H1 (cell line): ENCODE results near the gene SLC28A1. TPM values are rescaled to one million over a fixed set of nuclear protein-coding genes. Genes with fewer than 3 reads are reported as not detected.

Source experiments
- CTCF ChIA-PET: fragments of 300-600 bp; sonication (Branson Sonifier 250); formaldehyde crosslinking; loops from one replicate; lab custom pipeline; 2021; ENCODE audit not compliant: partially characterized antibody; lab: Charles Lee
- POLR2A ChIA-PET: fragments of 300-600 bp; sonication (Branson Sonifier 250); formaldehyde crosslinking; loops from one replicate; lab custom pipeline; 2021; ENCODE audit warnings: inconsistent platforms; ENCODE audit not compliant: partially characterized antibody; lab: Charles Lee
- DNase-seq, 2 experiments: peaks; one replicate each; pipeline versions ENCODE4 v3.0.0 to v3.0.0-alpha.2; 2010 to 2022; ENCODE audit warnings: low spot score in 2 of 2, low read depth in 1 of 2, mixed read lengths in 1 of 2
- FAIRE-seq: peaks from 2 replicates; lab custom pipeline; 2011; peaks lifted over from hg19 to GRCh38; lab: Jason Lieb, UNC
- H2AFZ ChIP-seq: 2 replicates; pipeline ENCODE4 v1.8.1; 2012; ENCODE audit warnings: low read length, inconsistent platforms
- H2AK5ac ChIP-seq: 2 replicates; pipeline ENCODE4 v1.6.1; 2013; ENCODE audit warnings: low read depth, low read length
- H2BK120ac ChIP-seq: replicated peaks from 2 replicates; pipeline ENCODE3; 2013; ENCODE audit warnings: low read depth, low read length, inconsistent platforms
- H2BK12ac ChIP-seq: 2 replicates; pipeline ENCODE4 v1.6.1; 2013; ENCODE audit warnings: low read depth, low read length
- H2BK15ac ChIP-seq: 2 replicates; pipeline ENCODE4 v1.6.1; 2013; ENCODE audit warnings: low read length
- H2BK20ac ChIP-seq: 2 replicates; pipeline ENCODE4 v1.6.1; 2013; ENCODE audit warnings: low read length
- H2BK5ac ChIP-seq: 2 replicates; pipeline ENCODE4 v1.6.1; 2013; ENCODE audit warnings: low read depth, low read length
- H3K14ac ChIP-seq: 2 replicates; pipeline ENCODE4 v1.6.1; 2013; ENCODE audit warnings: inconsistent platforms; ENCODE audit not compliant: insufficient read length
- H3K18ac ChIP-seq: 2 replicates; pipeline ENCODE4 v1.6.1; 2013; ENCODE audit warnings: low read length; ENCODE audit errors: extremely low read depth
- H3K23ac ChIP-seq: 2 replicates; pipeline ENCODE4 v1.6.1; 2013; ENCODE audit warnings: inconsistent platforms; ENCODE audit not compliant: insufficient read length
- H3K23me2 ChIP-seq: 2 replicates; pipeline ENCODE4 v1.6.1; 2013; ENCODE audit warnings: low read depth, low read length
- H3K27ac ChIP-seq: 2 replicates; pipeline ENCODE4 v1.6.1; 2011; ENCODE audit warnings: low read depth, low read length, inconsistent platforms
- H3K27me3 ChIP-seq, 4 experiments: replicated peaks in 1 of 4; 1 replicate in 1 of 4; 2 replicates in 3 of 4; pipeline versions ENCODE4 v1.6.1 to v1.8.1; 2011 to 2013; ENCODE audit warnings: low read length in 3 of 4, mild to moderate bottlenecking in 3 of 4, inconsistent platforms in 2 of 4, mixed read lengths in 2 of 4, moderate library complexity in 1 of 4; ENCODE audit not compliant: control insufficient read depth in 3 of 4, insufficient read depth in 3 of 4; ENCODE audit errors: extremely low read depth in 1 of 4
- H3K36me3 ChIP-seq, 4 experiments: 2 replicates each; pipeline versions ENCODE4 v1.6.1 to v1.8.1; 2011 to 2013; ENCODE audit warnings: mild to moderate bottlenecking in 4 of 4, low read length in 3 of 4, moderate library complexity in 2 of 4, control low read depth in 1 of 4, inconsistent platforms in 1 of 4; ENCODE audit not compliant: insufficient read depth in 4 of 4, control insufficient read depth in 2 of 4
- H3K4ac ChIP-seq: replicated peaks from 2 replicates; pipeline ENCODE3; 2013; ENCODE audit warnings: low read length, low read depth, mixed read lengths, inconsistent platforms; ENCODE audit not compliant: insufficient read length
- H3K4me1 ChIP-seq, 4 experiments: replicated peaks in 1 of 4; 1 replicate in 1 of 4; 2 replicates in 3 of 4; pipeline versions ENCODE4 v1.6.1 to v1.8.1; 2011 to 2013; ENCODE audit warnings: low read length in 3 of 4, inconsistent platforms in 2 of 4, mixed read lengths in 1 of 4; ENCODE audit not compliant: insufficient read depth in 4 of 4, control insufficient read depth in 3 of 4
- H3K4me2 ChIP-seq, 2 experiments: 2 replicates each; pipeline versions ENCODE4 v1.6.1 to v1.8.1; 2011 to 2013; ENCODE audit warnings: low read depth in 2 of 2, low read length in 2 of 2, control low read depth in 1 of 2, inconsistent platforms in 1 of 2, mild to moderate bottlenecking in 1 of 2; ENCODE audit not compliant: insufficient read depth in 1 of 2
- H3K4me3 ChIP-seq, 4 experiments: fragments of 200-600, 300-600 bp in 1 of 4; sonication (generic), shearing (Covaris generic), sonication (Bioruptor Twin) in 1 of 4; 2 replicates each; pipeline versions ENCODE4 v1.5.1 to v1.8.1; 2011 to 2016; ENCODE audit warnings: low read length in 4 of 4, low read depth in 3 of 4, control low read depth in 2 of 4, inconsistent platforms in 2 of 4, mild to moderate bottlenecking in 2 of 4, mixed read lengths in 1 of 4, moderate library complexity in 1 of 4; ENCODE audit not compliant: insufficient read depth in 2 of 4; ENCODE audit errors: extremely low read depth in 1 of 4
- H3K56ac ChIP-seq: replicated peaks from 2 replicates; pipeline ENCODE3; 2013; ENCODE audit warnings: low read depth, mild to moderate bottlenecking, mixed read lengths, low read length, inconsistent platforms; ENCODE audit not compliant: insufficient read length
- H3K79me1 ChIP-seq: 2 replicates; pipeline ENCODE4 v1.6.1; 2013; ENCODE audit warnings: low read depth, low read length, control low read depth
- H3K79me2 ChIP-seq, 2 experiments: 2 replicates each; pipeline versions ENCODE4 v1.6.1 to v1.8.1; 2012 to 2013; ENCODE audit warnings: low read length in 2 of 2, mild to moderate bottlenecking in 2 of 2, inconsistent platforms in 1 of 2; ENCODE audit not compliant: insufficient read depth in 2 of 2, control insufficient read depth in 1 of 2
- H3K9ac ChIP-seq, 4 experiments: replicated peaks in 1 of 4; 1 replicate in 1 of 4; 2 replicates in 3 of 4; pipeline versions ENCODE4 v1.6.1 to v1.8.1; 2011 to 2013; ENCODE audit warnings: low read depth in 3 of 4, low read length in 3 of 4, control low read depth in 2 of 4, mild to moderate bottlenecking in 2 of 4, moderate library complexity in 2 of 4, inconsistent platforms in 1 of 4; ENCODE audit errors: extremely low read depth in 1 of 4
- H3K9me3 ChIP-seq, 2 experiments: 2 replicates each; pipeline versions ENCODE4 v1.6.1 to v1.8.1; 2012 to 2013; ENCODE audit warnings: mild to moderate bottlenecking in 2 of 2, moderate library complexity in 2 of 2, control low read depth in 1 of 2, inconsistent platforms in 1 of 2, low read depth in 1 of 2, low read length in 1 of 2, mixed read lengths in 1 of 2; ENCODE audit not compliant: insufficient read depth in 2 of 2
- H4K20me1 ChIP-seq, 2 experiments: replicated peaks in 1 of 2; 2 replicates each; pipeline versions ENCODE3 to v1.8.1; 2011 to 2013; ENCODE audit warnings: inconsistent platforms in 2 of 2, low read length in 2 of 2, mild to moderate bottlenecking in 1 of 2; ENCODE audit not compliant: insufficient read depth in 2 of 2, control insufficient read depth in 1 of 2
- H4K5ac ChIP-seq: 2 replicates; pipeline ENCODE4 v1.6.1; 2013; ENCODE audit warnings: low read length, low read depth, mixed read lengths, inconsistent platforms; ENCODE audit not compliant: insufficient read length
- H4K8ac ChIP-seq: 2 replicates; pipeline ENCODE4 v1.8.0; 2013; ENCODE audit warnings: mild to moderate bottlenecking, moderate library complexity, low read length, inconsistent platforms; ENCODE audit not compliant: insufficient read depth; ENCODE audit errors: extremely low read depth
- H4K91ac ChIP-seq: replicated peaks from 2 replicates; pipeline ENCODE3; 2013; ENCODE audit warnings: low read length, mixed read lengths, inconsistent platforms; ENCODE audit not compliant: insufficient read length
- ATF2 ChIP-seq: IDR thresholded peaks from 2 replicates; pipeline ENCODE4 v1.6.1; 2012; ENCODE audit warnings: low read length, inconsistent platforms
- ATF3 ChIP-seq: IDR thresholded peaks from 2 replicates; pipeline ENCODE4 v1.6.1; 2011; ENCODE audit warnings: low read depth, mild to moderate bottlenecking, low read length; ENCODE audit not compliant: insufficient read depth
- EP300 ChIP-seq, 2 experiments: IDR thresholded peaks; 1 replicate in 1 of 2; 2 replicates in 1 of 2; pipeline ENCODE4 v1.6.1; 2011 to 2012; ENCODE audit warnings: low read depth in 2 of 2, low read length in 2 of 2, mild to moderate bottlenecking in 2 of 2, borderline replicate concordance in 1 of 2, inconsistent platforms in 1 of 2, moderate library complexity in 1 of 2
- GABPA ChIP-seq: IDR thresholded peaks from 2 replicates; pipeline ENCODE4 v1.6.1; 2011; ENCODE audit warnings: mild to moderate bottlenecking, low read length, moderate library complexity, borderline replicate concordance; ENCODE audit not compliant: insufficient read depth
- RBBP5 ChIP-seq: IDR thresholded peaks from 2 replicates; pipeline ENCODE4 v1.7.1; 2012; ENCODE audit warnings: low read depth, mild to moderate bottlenecking, inconsistent platforms, low read length, moderate library complexity, borderline replicate concordance
- RFX5 ChIP-seq: IDR thresholded peaks from 2 replicates; pipeline ENCODE4 v1.6.1; 2011; ENCODE audit warnings: low read depth, low read length, improper control_type of control experiment, borderline replicate concordance
- SIN3A ChIP-seq, 2 experiments: IDR thresholded peaks in 1 of 2; conservative IDR thresholded peaks in 1 of 2; 2 replicates each; pipeline ENCODE4 v1.6.1; 2011 to 2012; ENCODE audit warnings: low read length in 2 of 2, improper control_type of control experiment in 1 of 2, low read depth in 1 of 2, mild to moderate bottlenecking in 1 of 2
- SP2 ChIP-seq: IDR thresholded peaks from 2 replicates; pipeline ENCODE4 v1.6.1; 2012; ENCODE audit warnings: mild to moderate bottlenecking, low read length, inconsistent platforms
- SRF ChIP-seq: IDR thresholded peaks from 2 replicates; pipeline ENCODE4 v1.6.1; 2011; ENCODE audit warnings: mild to moderate bottlenecking, low read depth, low read length, moderate library complexity
- TAF1 ChIP-seq: IDR thresholded peaks from 2 replicates; pipeline ENCODE4 v1.6.1; 2011; ENCODE audit warnings: mild to moderate bottlenecking, low read depth, low read length
- TAF7 ChIP-seq: optimal IDR thresholded peaks from 2 replicates; pipeline ENCODE3; 2011; ENCODE audit warnings: low read depth, mild to moderate bottlenecking, inconsistent platforms, low read length, moderate library complexity, borderline replicate concordance
- WGBS, 2 experiments: shearing (Covaris generic) in 1 of 2; methylation state at CpG; one replicate each; pipeline versions ENCODE4 v1.1.6 to v1.1.7; 2013 to 2015; ENCODE audit warnings: low lambda C conversion rate in 2 of 2, mixed read lengths in 2 of 2, inconsistent platforms in 1 of 2, low coverage in 1 of 2, missing lambda C conversion rate in 1 of 2; ENCODE audit not compliant: insufficient replicate concordance in 2 of 2, insufficient coverage in 1 of 2, insufficient read length in 1 of 2; ENCODE audit errors: extremely low coverage in 1 of 2, missing lambda C conversion rate in 1 of 2; 5-methylcytosine and 5-hydroxymethylcytosine counted together
- polyA plus RNA-seq, 7 experiments: library from polyadenylated mRNA; depleted of rRNA in 3 of 7; stranded (reverse) in 5 of 7; unstranded in 2 of 7; fragments of >200 nt in 5 of 7; fragments of 200-250 nt in 2 of 7; gene quantifications; 1 replicate in 5 of 7; 2 replicates in 1 of 7; 4 replicates in 1 of 7; pipeline versions ENCODE4 v1.2.1 to v1.2.3, GENCODE V29; 2011 to 2013; ENCODE audit warnings: missing spikeins in 2 of 7, mixed read lengths in 2 of 7
- total RNA-seq: library from RNA; stranded (reverse); fragmentation: NEBNext Ultra II Directional; extraction: Animal tissue kit (Norgen Biotek cat#: 25700); gene quantifications from 2 replicates; pipeline ENCODE4 v1.2.1, GENCODE V29; 2021

SLC28A1 gene
- total and polyA plus RNA-seq, 2 of the 8 experiments (the other 6 are each of a cell fraction or from before 2014, with no cell fraction given): 0.09 TPM; not detected in 1

- Histone ChIP-seq H3K23me2 (0 out of 2 replicates have a peak, but pooled peaks cover 2% of the 10 kb centered on the region), H3K56ac (no peak overlapping the region), H3K27ac (no peak overlapping the region), H3K79me1 (no peaks in the 10 kb centered on the region), H3K9ac (no peak overlapping the region), H4K5ac (no peak overlapping the region), H2BK12ac (no peak overlapping the region), H2BK15ac (no peak overlapping the region), H2BK120ac (no peak overlapping the region), H2BK20ac (no peak overlapping the region), H3K4me1 (0 out of 7 replicates have a peak, but pooled peaks cover 0 to 2% (median 0%) of the 10 kb centered on the region in 4 experiments), H4K8ac (no peak overlapping the region), H3K36me3 (no peaks in the 10 kb centered on the region), H3K27me3 (no peaks in the 10 kb centered on the region), H3K4ac (no peak overlapping the region), H3K14ac (no peak overlapping the region), H3K18ac (no peak overlapping the region), H3K9me3 (no peaks in the 10 kb centered on the region), H4K91ac (no peak overlapping the region), H4K20me1 (no peaks in the 10 kb centered on the region), H2AK5ac (no peak overlapping the region), H3K4me3 (no peak overlapping the region), H2BK5ac (no peak overlapping the region), H2AFZ (no peak overlapping the region), H3K79me2 (no peaks in the 10 kb centered on the region), H3K4me2 (no peak overlapping the region), H3K23ac (no peak overlapping the region)
- CTCF ChIA-PET: interaction anchor here (0.6 to 1.3 kb wide), 7 partner anchors 8 to 379 kb away, joined by 3 to 4 read pairs (median 3); no protein-coding TSS in a partner anchor
- WGBS, 2 experiments: 91% methylated on average over 2 of the region's 2 CpGs; no CpG with 5 or more reads in 1 of the 2 experiments
- FAIRE-seq (no peak), DNase-seq (no peak)
- POLR2A ChIA-PET: no interaction called here
- TF ChIP-seq TAF7 (no peak), ATF3 (no peak), SP2 (no peak), SIN3A (conservative IDR thresholded peaks at IDR 0.05 in 1 of 2, IDR thresholded peaks at IDR 0.05 in 1 of 2; ENCODE audit: low read depth in 1 of 2, low read length in 2 of 2) (no peak), EP300 (IDR thresholded peaks at IDR 0.05; ENCODE audit: borderline replicate concordance in 1 of 2, low read depth in 2 of 2, low read length in 2 of 2) (no peak), RBBP5 (no peak), RFX5 (no peak), TAF1 (no peak), ATF2 (no peak), GABPA (no peak), SRF (no peak)
Measured at GRCh38 chr15:84949043-84949442, 64.6 kb downstream of the SLC28A1 start.
